Ectodermal cell (in vitro differentiated cells): ENCODE measurements around the gene MOG.
"Not testable (repeated sequence)": the region's sequence is repeated elsewhere in the genome, so short reads cannot be mapped to it uniquely, and the experiment has no call there.

ENCODE experiments used
- H3K27ac ChIP-seq: 2 replicates; pipeline ENCODE4 v1.7.0; 2013; ENCODE audit warnings: mild to moderate bottlenecking, low read depth, low read length; ENCODE audit not compliant: insufficient read depth, poor library complexity, severe bottlenecking
- H3K27me3 ChIP-seq: 2 replicates; pipeline ENCODE4 v1.7.0; 2013; ENCODE audit warnings: mild to moderate bottlenecking, low read length; ENCODE audit not compliant: insufficient read depth, control insufficient read depth, poor library complexity, severe bottlenecking
- H3K36me3 ChIP-seq: one replicate; pipeline ENCODE4 v1.7.0; 2013; ENCODE audit warnings: low read length; ENCODE audit not compliant: control insufficient read depth, insufficient read depth
- H3K4me1 ChIP-seq: one replicate; pipeline ENCODE4 v1.7.0; 2013; ENCODE audit warnings: low read length; ENCODE audit not compliant: control insufficient read depth, insufficient read depth
- H3K4me3 ChIP-seq: 2 replicates; pipeline ENCODE4 v1.7.0; 2013; ENCODE audit warnings: low read depth, low read length, control low read depth; ENCODE audit not compliant: insufficient read depth
- H3K9me3 ChIP-seq: 2 replicates; pipeline ENCODE4 v1.7.0; 2013; ENCODE audit warnings: mild to moderate bottlenecking, low read length, moderate library complexity; ENCODE audit not compliant: control insufficient read depth
- WGBS, 2 experiments: methylation state at CpG; one replicate each; pipeline ENCODE4 v1.1.7; 2013; ENCODE audit warnings: missing lambda C conversion rate in 2 of 2; 5-methylcytosine and 5-hydroxymethylcytosine counted together

MOG gene

GRCh38 chr6:29656157-29656556, 735 bp upstream of the MOG start:
- no peaks in the 10 kb centered on the region for H3K27me3 ChIP-seq
- no peaks in the 10 kb centered on the region for H3K4me1 ChIP-seq
- no peak overlapping the region for H3K27ac ChIP-seq
- no peaks in the 10 kb centered on the region for H3K36me3 ChIP-seq
- H3K9me3 ChIP-seq, result no peaks in the 10 kb centered on the region
- 80 to 84% methylated on average over 2 of the region's 2 CpGs for WGBS, 2 experiments
- no peak overlapping the region for H3K4me3 ChIP-seq

GRCh38 chr6:29661071-29661470, 4.2 kb downstream of the MOG start:
- H3K9me3 ChIP-seq, result no peaks in the 10 kb centered on the region
- WGBS, 2 experiments, result 65 to 67% methylated on average over 3 of the region's 3 CpGs
- no peaks in the 10 kb centered on the region for H3K27me3 ChIP-seq
- H3K36me3 ChIP-seq, result no peaks in the 10 kb centered on the region
- H3K27ac ChIP-seq, result no peak overlapping the region
- H3K4me1 ChIP-seq, result peaks cover 4% of the 10 kb centered on the region
- H3K4me3 ChIP-seq, result no peak overlapping the region

GRCh38 chr6:29661502-29662141, 4.7 kb downstream of the MOG start:
- whole genome bisulfite sequencing, 2 experiments, result 22 to 24% methylated on average over 13 to 14 of the region's 14 CpGs
- H3K27ac ChIP-seq, H3K4me1 ChIP-seq, H3K27me3 ChIP-seq, H3K4me3 ChIP-seq, H3K36me3 ChIP-seq, H3K9me3 ChIP-seq: not testable (repeated sequence)

GRCh38 chr6:29663300-29664042, 6.6 kb downstream of the MOG start:
- Histone ChIP-seq H3K36me3 (no peaks in the 10 kb centered on the region), H3K27me3 (peaks cover 5% of the 10 kb centered on the region), H3K9me3 (no peaks in the 10 kb centered on the region), H3K4me1 (peaks cover 13% of the 10 kb centered on the region), H3K4me3 (no peak overlapping the region), H3K27ac (no peak overlapping the region)
- WGBS, 2 experiments, result 76 to 82% methylated on average over 4 to 5 of the region's 5 CpGs

GRCh38 chr6:29665942-29666825, 9.3 kb downstream of the MOG start:
- Histone ChIP-seq H3K36me3 (no peaks in the 10 kb centered on the region), H3K4me1 (peaks cover 13% of the 10 kb centered on the region), H3K9me3 (no peaks in the 10 kb centered on the region), H3K27ac (no peak overlapping the region), H3K4me3 (no peak overlapping the region), H3K27me3 (peaks cover 7% of the 10 kb centered on the region)
- WGBS, 2 experiments, result 62 to 69% methylated on average over 8 of the region's 8 CpGs

- H3K27me3 ChIP-seq, result peaks cover 7% of the 10 kb centered on the region
- H3K9me3 ChIP-seq, result no peaks in the 10 kb centered on the region
- no peaks in the 10 kb centered on the region for H3K36me3 ChIP-seq
- no peak overlapping the region for H3K4me3 ChIP-seq
- 44% methylated on average over 1 of the region's 1 CpG; no CpG with 5 or more reads in 1 of the 2 experiments for WGBS, 2 experiments
- no peak overlapping the region for H3K27ac ChIP-seq
- H3K4me1 ChIP-seq, result peaks cover 13% of the 10 kb centered on the region
Measured at GRCh38 chr6:29666826-29667130, 9.9 kb downstream of the MOG start.

GRCh38 chr6:29667158-29667557, 10.3 kb downstream of the MOG start:
- Histone ChIP-seq H3K4me1 (peaks cover 13% of the 10 kb centered on the region), H3K4me3 (no peak overlapping the region), H3K27ac (no peak overlapping the region), H3K36me3 (no peaks in the 10 kb centered on the region), H3K27me3 (peaks cover 7% of the 10 kb centered on the region), H3K9me3 (no peaks in the 10 kb centered on the region)
- WGBS, 2 experiments, result 6% methylated on average over 4 to 5 of the region's 5 CpGs

- Histone ChIP-seq H3K4me1 (peaks cover 9% of the 10 kb centered on the region), H3K36me3 (no peaks in the 10 kb centered on the region), H3K27ac (no peak overlapping the region), H3K27me3 (peaks cover 7% of the 10 kb centered on the region), H3K9me3 (no peaks in the 10 kb centered on the region), H3K4me3 (no peak overlapping the region)
- 67 to 89% methylated on average over 1 of the region's 1 CpG for whole genome bisulfite sequencing, 2 experiments
Measured at GRCh38 chr6:29671026-29671425, 14.1 kb downstream of the MOG start.

- H3K27ac ChIP-seq, H3K9me3 ChIP-seq, H3K27me3 ChIP-seq, H3K4me3 ChIP-seq, H3K36me3 ChIP-seq, H3K4me1 ChIP-seq: not testable (repeated sequence)
- 95 to 96% methylated on average over 3 to 4 of the region's 5 CpGs for WGBS, 2 experiments
Measured at GRCh38 chr6:29672116-29672515, 15.2 kb downstream of the MOG start.

GRCh38 chr6:29673161-29673560, 16.3 kb downstream of the MOG start:
- Histone ChIP-seq H3K27ac (no peak overlapping the region), H3K4me3 (no peak overlapping the region), H3K27me3 (peaks cover 5% of the 10 kb centered on the region), H3K4me1 (no peaks in the 10 kb centered on the region), H3K36me3 (no peaks in the 10 kb centered on the region), H3K9me3 (no peaks in the 10 kb centered on the region)
- WGBS, 2 experiments, result 95% methylated on average over 12 of the region's 12 CpGs
